K562 (cell line): ENCODE results near the gene ATP13A2. TPM values are rescaled to one million over a fixed set of nuclear protein-coding genes. Genes with fewer than 3 reads are reported as not detected.

ENCODE experiments used
- ATAC-seq: fragments of 200-7000 bp; cut with Tn5 transposase; 3 replicates; pipeline ENCODE4 v1.9.1; 2020; ENCODE audit warnings: moderate library complexity
- Bru-seq: library from RNA; stranded (reverse); fragments of 400-500 nt; gene quantifications from one replicate; lab custom pipeline; 2021; lab: Mats Ljungman, UMichigan
- BruChase-seq, 2 experiments: library from RNA; stranded (reverse); fragments of 400-500 nt; gene quantifications; one replicate each; lab custom pipeline; 2021; lab: Mats Ljungman, UMichigan
- BruUV-seq: library from RNA; stranded (reverse); fragments of 400-500 nt; replicated peaks from 2 replicates; lab custom pipeline; 2021; lab: Mats Ljungman, UMichigan
- CTCF ChIA-PET: fragments of 300-600 bp; formaldehyde crosslinking; extraction: SDS; loops from one replicate; lab custom pipeline; 2021; ENCODE audit warnings: low intra/inter-chr PET ratio; lab: Yijun Ruan, JAX
- POLR2A ChIA-PET: fragments of 300-600, 350-650 bp; sonication (Branson Sonifier 250); formaldehyde crosslinking; extraction: SDS; loops from one replicate; lab custom pipeline; 2021; ENCODE audit warnings: antibody characterized with exemption, inconsistent platforms; lab: Yijun Ruan, JAX
- DNase-seq, 4 experiments: peaks; one replicate each; pipeline versions ENCODE4 v3.0.0 to v3.0.0-alpha.2; 2011 to 2018; ENCODE audit warnings: low spot score in 3 of 4, mixed read lengths in 3 of 4; ENCODE audit errors: extremely low read depth in 1 of 4
- FAIRE-seq: peaks from 2 replicates; lab custom pipeline; 2011; peaks lifted over from hg19 to GRCh38; lab: Jason Lieb, UNC
- H2AFZ ChIP-seq: 2 replicates; pipeline ENCODE4 v1.6.0; 2011; ENCODE audit warnings: low read depth, low read length, control low read depth, inconsistent platforms
- H3K27ac ChIP-seq: fragments of 200-600 bp; 3 replicates; pipeline ENCODE4 v1.8.0; 2011; ENCODE audit warnings: low read depth, mild to moderate bottlenecking, control low read depth, inconsistent platforms, low read length, moderate library complexity, mixed read lengths; ENCODE audit errors: extremely low read depth
- H3K27me3 ChIP-seq, 2 experiments: fragments of 300-600 bp in 1 of 2; 2 replicates in 1 of 2; 3 replicates in 1 of 2; pipeline versions ENCODE4 v1.6.0 to v1.8.0; 2011; ENCODE audit warnings: inconsistent platforms in 2 of 2, low read length in 2 of 2, mild to moderate bottlenecking in 1 of 2, mixed read lengths in 1 of 2, moderate library complexity in 1 of 2; ENCODE audit not compliant: control insufficient read depth in 2 of 2, insufficient read depth in 2 of 2
- H3K36me3 ChIP-seq: fragments of 300-600 bp; 3 replicates; pipeline ENCODE4 v1.8.0; 2011; ENCODE audit warnings: mild to moderate bottlenecking, low read length, inconsistent platforms; ENCODE audit not compliant: control insufficient read depth, insufficient read depth
- H3K4me1 ChIP-seq, 2 experiments: fragments of 200-600 bp in 1 of 2; replicated peaks in 1 of 2; 2 replicates in 1 of 2; 3 replicates in 1 of 2; pipeline versions ENCODE4 v1.5.1 to v1.8.0; 2011; ENCODE audit warnings: inconsistent platforms in 2 of 2, low read length in 2 of 2, mild to moderate bottlenecking in 1 of 2, mixed read lengths in 1 of 2, moderate library complexity in 1 of 2; ENCODE audit not compliant: control insufficient read depth in 2 of 2, insufficient read depth in 2 of 2
- H3K4me2 ChIP-seq: 2 replicates; pipeline ENCODE4 v1.6.1; 2011; ENCODE audit warnings: low read length, control low read depth, inconsistent platforms, mixed read lengths; ENCODE audit not compliant: insufficient read depth
- H3K4me3 ChIP-seq: fragments of 200-600 bp; sonication (generic), shearing (Covaris generic); 2 replicates; pipeline ENCODE4 v1.5.1; 2016; ENCODE audit warnings: control low read depth, inconsistent platforms
- H3K79me2 ChIP-seq: fragments of 200-600 bp; 3 replicates; pipeline ENCODE4 v1.8.0; 2011; ENCODE audit warnings: low read length, inconsistent platforms; ENCODE audit not compliant: control insufficient read depth, insufficient read depth
- H3K9ac ChIP-seq, 2 experiments: 2 replicates each; pipeline versions ENCODE4 v1.6.0 to v1.6.1; 2011; ENCODE audit warnings: low read depth in 2 of 2, low read length in 2 of 2, control low read depth in 1 of 2, inconsistent platforms in 1 of 2, mild to moderate bottlenecking in 1 of 2, mixed read lengths in 1 of 2; ENCODE audit not compliant: insufficient read depth in 1 of 2
- H3K9me1 ChIP-seq: one replicate; pipeline ENCODE4 v1.6.0; 2011; ENCODE audit warnings: inconsistent platforms, mild to moderate bottlenecking, low read length, moderate library complexity; ENCODE audit not compliant: control insufficient read depth, insufficient read depth
- H3K9me3 ChIP-seq: replicated peaks from 2 replicates; pipeline ENCODE4 v1.5.1; 2011; ENCODE audit warnings: low read depth, low read length, inconsistent platforms; ENCODE audit not compliant: control insufficient read depth, insufficient read depth
- H4K20me1 ChIP-seq: replicated peaks from 2 replicates; pipeline ENCODE4 v1.6.1; 2011; ENCODE audit warnings: low read length, inconsistent platforms, mixed read lengths; ENCODE audit not compliant: control insufficient read depth, insufficient read depth
- CREB3L1 ChIP-seq: fragments of 450-650 bp; IDR thresholded peaks from 2 replicates; pipeline ENCODE4 v1.6.1; 2014; ENCODE audit warnings: low read depth, mild to moderate bottlenecking, moderate library complexity, borderline replicate concordance
- HNRNPLL ChIP-seq: fragments of 200-400 bp; formaldehyde crosslinking; IDR thresholded peaks from 2 replicates; pipeline ENCODE4 v1.6.1; 2017; ENCODE audit warnings: low read length, low read depth, mild to moderate bottlenecking; ENCODE audit not compliant: poor library complexity, severe bottlenecking
- NR1H2 ChIP-seq: sonication (generic); formaldehyde crosslinking; IDR thresholded peaks from 2 replicates; pipeline ENCODE4 v1.4.0; 2020; ENCODE audit warnings: mild to moderate bottlenecking, missing genetic modification reagents
- NR3C1 ChIP-seq: sonication (generic); formaldehyde crosslinking; IDR thresholded peaks from 2 replicates; pipeline ENCODE4 v1.8.1; 2022; ENCODE audit warnings: missing genetic modification reagents
- TAF1 ChIP-seq: IDR thresholded peaks from 2 replicates; pipeline ENCODE4 v1.6.1; 2011; ENCODE audit warnings: mild to moderate bottlenecking, low read length, moderate library complexity; ENCODE audit not compliant: insufficient read depth, control insufficient read depth, severe bottlenecking; ENCODE audit errors: extremely low read depth
- ZEB2 ChIP-seq: fragments of 450-650 bp; IDR thresholded peaks from 2 replicates; pipeline ENCODE4 v1.6.1; 2016
- ZNF143 ChIP-seq: sonication (generic); formaldehyde crosslinking; IDR thresholded peaks from 2 replicates; pipeline ENCODE4 v1.9.0; 2022; ENCODE audit warnings: mild to moderate bottlenecking, missing genetic modification reagents
- ZNF511 ChIP-seq: sonication (generic); formaldehyde crosslinking; IDR thresholded peaks from 2 replicates; pipeline ENCODE4 v1.8.0; 2022; ENCODE audit warnings: mild to moderate bottlenecking, missing genetic modification reagents
- ZSCAN32 ChIP-seq: fragments of 450-650 bp; formaldehyde crosslinking; IDR thresholded peaks from 2 replicates; pipeline ENCODE4 v1.4.0; 2020; ENCODE audit warnings: mild to moderate bottlenecking, moderate library complexity
- WGBS: fragments of 100-300 bp; shearing (Covaris generic); methylation state at CpG from one replicate; pipeline ENCODE4 v1.1.6; 2016; ENCODE audit warnings: low coverage, mixed read lengths; ENCODE audit not compliant: insufficient coverage; ENCODE audit errors: missing lambda C conversion rate; 5-methylcytosine and 5-hydroxymethylcytosine counted together
- in situ Hi-C: fragments of 300-500 bp; cut with MboI; formaldehyde crosslinking; loops from 4 replicates; pipeline ENCODE4 v1.15.0; 2018; ENCODE audit warnings: inconsistent platforms, mixed read lengths
- intact Hi-C: fragments of 100-400 bp; cut with micrococcal nuclease; formaldehyde crosslinking; loops from 2 replicates; pipeline ENCODE4 v1.14.2; 2022
- long read RNA-seq, 3 experiments: library from polyadenylated mRNA in 2 of 3; library from RNA in 1 of 3; unstranded in 2 of 3; stranded (forward) in 1 of 3; transcript quantifications; one replicate each; pipeline ENCODE4 v2.0.0, GENCODE V29; 2019 to 2022
- polyA minus RNA-seq, 3 experiments: library from RNA; depleted of rRNA, polyadenylated mRNA; stranded (reverse); fragments of >200 nt; gene quantifications; 2 replicates each; pipeline ENCODE4 v1.2.3, GENCODE V29; 2011
- polyA plus RNA-seq, 8 experiments: library from polyadenylated mRNA; depleted of rRNA in 4 of 8; stranded (reverse) in 5 of 8; unstranded in 3 of 8; fragments of >200 nt; fragmentation: Nextera tagmentation in 2 of 8; fragmentation: Illumina TruSeq in 1 of 8; extraction: Ambion mirVana in 2 of 8; extraction: Trizol in 1 of 8; gene quantifications; 2 replicates each; pipeline versions ENCODE4 v1.2.1 to v1.2.3, GENCODE V29; 2011 to 2014; ENCODE audit warnings: inconsistent platforms in 1 of 8, missing spikeins in 1 of 8
- total RNA-seq, 7 experiments: library from RNA; depleted of rRNA in 6 of 7; stranded (reverse); fragments of >200 nt in 6 of 7; fragmentation: Illumina TruSeq in 2 of 7; extraction: Trizol in 2 of 7; gene quantifications; 2 replicates each; pipeline versions ENCODE4 v1.2.1 to v1.2.3, GENCODE V29; 2011 to 2021; ENCODE audit warnings: low replicate concordance in 1 of 7

Gene ATP13A2, protein sequence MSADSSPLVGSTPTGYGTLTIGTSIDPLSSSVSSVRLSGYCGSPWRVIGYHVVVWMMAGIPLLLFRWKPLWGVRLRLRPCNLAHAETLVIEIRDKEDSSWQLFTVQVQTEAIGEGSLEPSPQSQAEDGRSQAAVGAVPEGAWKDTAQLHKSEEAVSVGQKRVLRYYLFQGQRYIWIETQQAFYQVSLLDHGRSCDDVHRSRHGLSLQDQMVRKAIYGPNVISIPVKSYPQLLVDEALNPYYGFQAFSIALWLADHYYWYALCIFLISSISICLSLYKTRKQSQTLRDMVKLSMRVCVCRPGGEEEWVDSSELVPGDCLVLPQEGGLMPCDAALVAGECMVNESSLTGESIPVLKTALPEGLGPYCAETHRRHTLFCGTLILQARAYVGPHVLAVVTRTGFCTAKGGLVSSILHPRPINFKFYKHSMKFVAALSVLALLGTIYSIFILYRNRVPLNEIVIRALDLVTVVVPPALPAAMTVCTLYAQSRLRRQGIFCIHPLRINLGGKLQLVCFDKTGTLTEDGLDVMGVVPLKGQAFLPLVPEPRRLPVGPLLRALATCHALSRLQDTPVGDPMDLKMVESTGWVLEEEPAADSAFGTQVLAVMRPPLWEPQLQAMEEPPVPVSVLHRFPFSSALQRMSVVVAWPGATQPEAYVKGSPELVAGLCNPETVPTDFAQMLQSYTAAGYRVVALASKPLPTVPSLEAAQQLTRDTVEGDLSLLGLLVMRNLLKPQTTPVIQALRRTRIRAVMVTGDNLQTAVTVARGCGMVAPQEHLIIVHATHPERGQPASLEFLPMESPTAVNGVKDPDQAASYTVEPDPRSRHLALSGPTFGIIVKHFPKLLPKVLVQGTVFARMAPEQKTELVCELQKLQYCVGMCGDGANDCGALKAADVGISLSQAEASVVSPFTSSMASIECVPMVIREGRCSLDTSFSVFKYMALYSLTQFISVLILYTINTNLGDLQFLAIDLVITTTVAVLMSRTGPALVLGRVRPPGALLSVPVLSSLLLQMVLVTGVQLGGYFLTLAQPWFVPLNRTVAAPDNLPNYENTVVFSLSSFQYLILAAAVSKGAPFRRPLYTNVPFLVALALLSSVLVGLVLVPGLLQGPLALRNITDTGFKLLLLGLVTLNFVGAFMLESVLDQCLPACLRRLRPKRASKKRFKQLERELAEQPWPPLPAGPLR
- 34.5 and 126 TPM in 2 replicates for total RNA-seq (2011; cell fraction: chromatin; rRNA removed; ENCODE audit: low replicate concordance)
- 139 and 151 TPM in 2 replicates for total RNA-seq (2011; cell fraction: nucleolus; rRNA removed)
- total RNA-seq (2011; cell fraction: nucleoplasm; rRNA removed): 86.6 and 104 TPM in 2 replicates
- total RNA-seq (2014; rRNA removed) (23.9 and 40.2 TPM in 2 replicates), total RNA-seq (2014; rRNA removed; fragmentation: Illumina TruSeq; extraction: Trizol) (7.8 and 9.9 TPM in 2 replicates), total RNA-seq (2015; rRNA removed; fragmentation: Illumina TruSeq; extraction: Trizol) (15.5 and 16.3 TPM in 2 replicates), total RNA-seq (2021) (48.3 and 56.3 TPM in 2 replicates), polyA plus RNA-seq (2011; rRNA removed) (10.5 and 27.2 TPM in 2 replicates), polyA plus RNA-seq (2014; fragmentation: Illumina TruSeq; extraction: Trizol) (22.0 and 35.5 TPM in 2 replicates), polyA plus RNA-seq (2014; fragmentation: Nextera tagmentation; extraction: Ambion mirVana) (under 1 TPM; 0.36 to 0.45 TPM), polyA plus RNA-seq (2014; rRNA removed) (26.3 and 28.5 TPM in 2 replicates), polyA minus RNA-seq (2011; rRNA and poly(A)+ RNA removed) (27.1 and 30.6 TPM in 2 replicates), Bru-seq, nascent RNA (percentile 56 among the genes with signal in this experiment), BruChase-seq, experiment 1, labeled RNA remaining after a 2-hour chase (percentile 49 among the genes with signal in this experiment), BruChase-seq, experiment 2, labeled RNA remaining after a 6-hour chase (percentile 54 among the genes with signal in this experiment)
- 21.9 and 44.0 TPM in 2 replicates for polyA plus RNA-seq (2011; cell fraction: cytosol; rRNA removed)
- 38.6 and 63.9 TPM in 2 replicates for polyA plus RNA-seq (2011; cell fraction: nucleus; rRNA removed)
- 38.5 and 53.3 TPM in 2 replicates for polyA plus RNA-seq (2012)
- polyA minus RNA-seq (2011; cell fraction: cytosol; rRNA and poly(A)+ RNA removed): 65.7 and 89.6 TPM in 2 replicates
- polyA minus RNA-seq (2011; cell fraction: nucleus; rRNA and poly(A)+ RNA removed): 19.0 and 32.7 TPM in 2 replicates
- long read RNA-seq, experiment 1, transcript ATP13A2-203 (29 exons, 3,981 nt): major isoform, 5 of 138 reads
- long read RNA-seq, experiment 1, partial matches to known transcripts: 97 of 138 reads
- long read RNA-seq, experiment 1, other reads (novel, unspliced or antisense): 35 of 138 reads
- long read RNA-seq, experiment 2, partial matches to known transcripts: 19 of 58 reads
- long read RNA-seq, experiment 2, other reads (novel, unspliced or antisense): 39 of 58 reads
- long read RNA-seq, experiment 3, partial matches to known transcripts: 3 of 7 reads
- long read RNA-seq, experiment 3, other reads (novel, unspliced or antisense): 4 of 7 reads

- H3K36me3 ChIP-seq: no peaks in the 10 kb centered on the region
- H3K9me1 ChIP-seq: no peaks in the 10 kb centered on the region
- ChIA-PET CTCF (no interaction called here), POLR2A (no interaction called here)
- no peaks in the 10 kb centered on the region; the same call in 2 of the 3 replicates for H3K79me2 ChIP-seq
- intact Hi-C loops: no loop called here
- peak; percentile 94 to 97 (median 95) for DNase-seq
- peak within 1 kb of the TSS; percentile 94 for H3K4me2 ChIP-seq
- no peaks in the 10 kb centered on the region for H4K20me1 ChIP-seq
- peak within 1 kb of the TSS; percentile 99 for H2AFZ ChIP-seq
- in situ Hi-C loops: no loop called here
- H3K27me3 ChIP-seq: no peaks in the 10 kb centered on the region
- BruUV-seq: no TSS peak
- 2% methylated on average over 82 of the region's 94 CpGs for WGBS
- peak; percentile 73 for FAIRE-seq
- peak; percentile 99 for ATAC-seq
- peak within 1 kb of the TSS; percentile 21; the same call in 1 of the 3 replicates for H3K27ac ChIP-seq
- H3K4me1 ChIP-seq: peaks cover 26 to 32% of the 10 kb centered on the region in 2 experiments
- H3K4me3 ChIP-seq: peak within 1 kb of the TSS; percentile 84
- H3K9me3 ChIP-seq: no peaks in the 10 kb centered on the region
- peak within 1 kb of the TSS; percentile 54 to 92; a peak in 3 of 4 replicates for H3K9ac ChIP-seq
- TF ChIP-seq CREB3L1 (peak; percentile 88), NR3C1 (CRISPR knock-in tag) (no peak), ZNF143 (peak; percentile 91), ZEB2 (0 out of 2 replicates have a peak, but pooled peaks have one; percentile 11), TAF1 (peak; percentile 39), NR1H2 (CRISPR knock-in tag) (no peak), ZSCAN32 (no peak), ZNF511 (CRISPR knock-in tag) (peak; percentile 74; the same call in 1 of the 2 replicates), HNRNPLL (peak; percentile 84)
Observed at GRCh38 chr1:17011439-17012307, at the start of gene ATP13A2. ATP13A2 (minus strand) TSS chr1:17011928; CDS start chr1:17011738, 190 bp downstream.
